HG02623 (cell line): Measurements from ENCODE around the gene ITPRIP.

Experiments
- ATAC-seq: cut with Tn5 transposase; IDR thresholded peaks from one replicate; pipeline ENCODE4 v1.9.1; 2021; ENCODE audit warnings: moderate library complexity; ENCODE audit not compliant: unreplicated experiment

Gene ITPRIP, protein sequence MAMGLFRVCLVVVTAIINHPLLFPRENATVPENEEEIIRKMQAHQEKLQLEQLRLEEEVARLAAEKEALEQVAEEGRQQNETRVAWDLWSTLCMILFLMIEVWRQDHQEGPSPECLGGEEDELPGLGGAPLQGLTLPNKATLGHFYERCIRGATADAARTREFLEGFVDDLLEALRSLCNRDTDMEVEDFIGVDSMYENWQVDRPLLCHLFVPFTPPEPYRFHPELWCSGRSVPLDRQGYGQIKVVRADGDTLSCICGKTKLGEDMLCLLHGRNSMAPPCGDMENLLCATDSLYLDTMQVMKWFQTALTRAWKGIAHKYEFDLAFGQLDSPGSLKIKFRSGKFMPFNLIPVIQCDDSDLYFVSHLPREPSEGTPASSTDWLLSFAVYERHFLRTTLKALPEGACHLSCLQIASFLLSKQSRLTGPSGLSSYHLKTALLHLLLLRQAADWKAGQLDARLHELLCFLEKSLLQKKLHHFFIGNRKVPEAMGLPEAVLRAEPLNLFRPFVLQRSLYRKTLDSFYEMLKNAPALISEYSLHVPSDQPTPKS

DNA sequence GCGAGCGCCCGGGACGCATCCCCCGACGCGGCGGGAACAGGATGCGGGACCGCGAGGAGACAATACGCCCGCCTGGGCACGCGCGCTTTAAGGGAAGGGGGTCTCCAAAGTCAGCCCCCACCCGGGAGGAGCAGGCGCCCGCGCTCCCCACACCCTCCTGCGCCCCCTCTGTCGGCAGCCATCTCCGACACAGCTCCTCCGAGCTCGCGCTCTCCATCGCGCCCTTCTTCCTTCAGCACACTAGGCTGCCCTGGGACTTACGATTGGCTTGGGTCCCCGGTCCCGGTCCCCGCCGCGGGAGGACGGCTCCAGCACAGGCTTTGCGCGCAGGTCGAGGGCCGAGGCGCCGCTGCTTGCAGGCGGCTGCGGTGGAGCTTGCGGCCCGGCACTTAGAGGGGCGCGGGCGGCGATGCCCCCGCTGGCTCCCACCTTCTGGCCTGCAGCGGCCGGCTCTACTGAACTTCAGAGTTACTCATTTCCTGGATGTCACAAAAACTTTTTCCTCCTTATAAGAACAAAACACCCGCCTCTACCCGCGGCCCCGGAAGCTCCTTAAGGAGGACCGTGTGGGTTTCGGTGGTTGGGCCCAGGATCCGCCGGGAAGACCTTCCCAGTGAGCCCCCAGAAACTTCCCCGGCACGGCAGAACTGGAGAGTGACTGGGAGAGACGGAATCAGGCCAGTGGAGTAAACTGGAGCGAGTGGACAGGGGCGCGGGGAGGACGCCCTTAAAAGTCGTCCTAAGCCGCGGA lies at the start of gene ITPRIP:
ITPRIP (minus strand) TSS at position 481 of the 751 bp plus-strand sequence. CDS start 22,414 bp downstream, outside the sequence.
- peak; percentile 55 for ATAC-seq

DNA sequence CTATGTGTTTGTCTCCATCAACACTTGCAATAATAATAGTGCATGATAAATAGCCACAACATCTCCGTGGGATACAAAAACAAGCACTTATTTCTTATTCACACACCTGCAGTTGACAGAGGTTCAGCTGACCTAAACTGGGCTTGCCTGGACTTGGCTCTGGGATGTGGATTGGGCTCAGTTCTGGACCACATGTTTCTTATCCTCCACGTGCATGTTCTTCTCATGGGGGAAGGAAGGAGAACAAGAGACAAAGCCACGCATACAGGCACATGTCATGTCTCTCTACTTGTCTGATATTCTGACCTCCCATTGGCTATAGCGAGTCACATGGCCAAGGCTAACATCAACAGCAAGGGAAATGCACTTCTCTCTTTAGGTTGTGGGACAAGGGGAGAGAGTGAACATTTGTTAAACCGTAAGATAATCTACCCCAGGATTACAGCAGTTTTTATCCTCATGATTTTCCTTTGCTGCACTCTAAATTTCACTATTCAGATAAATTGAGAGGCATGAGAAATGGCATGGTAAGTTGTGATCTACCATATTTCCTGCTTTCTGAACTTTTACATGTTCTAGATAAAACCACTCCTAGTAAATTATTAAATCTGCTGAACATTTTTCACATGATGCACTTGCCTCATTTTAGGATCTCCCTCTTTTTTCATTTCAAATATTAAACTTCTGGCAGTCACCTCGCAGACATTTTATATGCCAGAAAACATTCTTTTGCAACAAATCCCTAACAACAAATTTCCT lies 49.0 kb upstream of the ITPRIP start:
- ATAC-seq = no peak

DNA sequence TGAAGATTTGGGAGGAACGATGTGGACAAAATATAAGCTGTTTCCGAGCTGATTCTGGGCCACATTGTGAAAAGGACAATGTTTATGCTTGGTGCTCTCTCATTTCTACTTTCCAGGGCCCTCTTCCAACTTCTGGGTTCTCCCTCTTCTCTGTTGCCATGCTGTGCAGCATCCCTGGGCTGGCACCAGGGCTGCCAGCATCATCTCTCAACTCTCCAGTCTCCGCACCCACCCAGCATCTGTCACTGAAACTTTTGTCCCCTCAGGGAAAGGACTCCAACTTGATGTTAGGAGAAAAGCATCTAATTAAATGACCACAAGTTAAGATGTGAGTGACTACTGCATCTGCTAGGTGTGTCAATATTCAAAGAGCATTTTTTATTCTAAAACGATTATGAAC lies 42.1 kb upstream of the ITPRIP start:
- ATAC-seq = no peak

DNA sequence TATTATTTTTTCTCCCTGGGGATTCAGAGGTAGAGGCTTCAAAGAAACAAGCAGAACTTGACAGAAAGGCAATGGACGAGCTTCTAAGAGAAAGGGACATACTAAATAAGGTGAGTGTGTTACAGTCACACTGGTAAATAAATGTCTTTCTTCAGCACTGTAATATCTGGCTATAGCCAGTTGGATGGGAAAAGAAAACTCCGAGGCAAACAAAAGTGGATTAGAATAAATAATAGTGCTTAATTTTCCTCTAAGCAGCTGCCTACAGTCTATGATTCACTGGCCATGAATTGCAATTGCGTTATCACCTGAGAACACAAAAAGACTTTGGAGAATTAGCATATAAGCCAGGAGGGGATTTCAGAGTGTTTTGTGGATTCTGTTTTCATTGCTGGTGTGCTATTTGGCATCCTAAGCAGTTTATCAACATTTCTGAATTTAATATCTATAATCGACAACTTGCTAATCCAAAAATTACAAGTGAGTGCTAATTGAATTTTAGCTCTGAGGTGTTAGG lies 38.6 kb upstream of the ITPRIP start:
- no peak for ATAC-seq

DNA sequence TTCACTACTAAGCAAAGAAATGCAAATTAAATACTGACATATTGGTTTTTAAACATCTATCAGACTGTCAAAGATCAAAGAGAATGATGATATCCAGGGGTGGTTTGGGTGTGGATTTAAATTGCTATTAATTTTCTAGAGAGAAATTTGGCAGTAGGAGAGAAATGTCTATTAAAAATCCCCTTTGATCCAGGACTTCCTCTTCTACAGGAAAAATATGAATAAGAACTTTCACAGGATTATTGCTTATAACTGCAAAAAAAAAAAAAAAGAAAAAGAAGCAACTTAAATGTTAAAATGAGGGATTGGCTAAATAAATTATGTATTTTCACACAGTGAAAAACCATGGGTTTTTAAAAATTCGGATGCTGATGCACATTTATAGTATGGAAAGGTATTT lies 36.3 kb upstream of the ITPRIP start:
- ATAC-seq = no peak

DNA sequence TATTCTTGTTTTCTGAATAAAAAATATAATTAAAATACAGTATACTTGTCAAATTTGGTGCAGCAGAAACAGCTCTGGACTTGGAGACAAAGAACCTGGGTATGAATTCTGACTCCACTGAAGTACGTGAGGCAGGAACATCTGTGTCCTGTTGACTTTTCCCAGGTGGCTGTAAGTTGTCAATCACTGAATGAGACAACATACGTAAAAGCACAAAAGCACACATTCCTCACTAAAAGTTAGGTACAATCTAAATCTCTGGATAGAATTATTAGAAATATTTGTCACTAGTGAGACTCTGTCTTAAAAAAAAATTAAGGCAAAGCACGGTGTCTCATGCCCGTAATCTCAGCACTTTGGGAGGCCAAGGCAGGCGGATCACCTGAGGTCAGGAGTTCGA lies 33.5 kb upstream of the ITPRIP start:
- no peak for ATAC-seq

DNA sequence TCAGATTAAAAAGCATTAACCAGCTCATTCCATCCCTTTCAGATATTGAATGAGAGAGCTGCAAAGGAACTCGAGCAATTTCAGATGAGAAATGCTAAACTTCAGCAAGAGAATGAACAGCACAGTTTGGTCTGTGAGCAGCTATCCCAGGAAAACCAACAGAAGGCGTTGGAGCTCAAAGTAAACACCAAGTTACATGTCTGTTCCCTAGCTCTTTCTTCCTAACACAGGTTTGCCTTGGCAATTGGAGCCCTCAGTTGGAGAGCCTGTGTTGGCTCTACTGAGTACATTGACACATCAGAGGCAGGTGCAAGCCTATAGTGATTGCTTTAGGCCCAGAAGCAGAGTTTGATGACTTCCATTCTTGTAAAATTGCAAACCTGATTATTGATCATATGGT lies 30.1 kb upstream of the ITPRIP start:
- ATAC-seq = no peak

DNA sequence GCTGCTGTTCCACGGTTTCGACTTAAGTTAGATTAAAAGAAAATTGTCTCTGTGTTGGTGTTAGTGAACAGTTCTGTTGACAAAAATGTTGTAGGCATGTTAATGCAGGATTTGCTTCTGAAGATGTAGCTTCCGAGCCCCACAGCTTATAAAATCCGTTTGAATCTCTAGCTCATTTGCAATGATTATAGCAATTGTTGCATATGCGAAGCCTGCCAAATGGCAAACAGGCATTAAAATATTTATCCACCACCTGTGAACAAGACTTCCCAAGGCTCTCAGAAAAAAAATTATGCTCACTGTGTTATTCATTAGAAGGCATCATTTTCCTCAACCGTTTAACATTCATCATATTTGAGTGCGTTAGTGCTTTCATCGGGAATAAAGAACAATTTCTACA lies 29.6 kb upstream of the ITPRIP start:
- no peak for ATAC-seq

DNA sequence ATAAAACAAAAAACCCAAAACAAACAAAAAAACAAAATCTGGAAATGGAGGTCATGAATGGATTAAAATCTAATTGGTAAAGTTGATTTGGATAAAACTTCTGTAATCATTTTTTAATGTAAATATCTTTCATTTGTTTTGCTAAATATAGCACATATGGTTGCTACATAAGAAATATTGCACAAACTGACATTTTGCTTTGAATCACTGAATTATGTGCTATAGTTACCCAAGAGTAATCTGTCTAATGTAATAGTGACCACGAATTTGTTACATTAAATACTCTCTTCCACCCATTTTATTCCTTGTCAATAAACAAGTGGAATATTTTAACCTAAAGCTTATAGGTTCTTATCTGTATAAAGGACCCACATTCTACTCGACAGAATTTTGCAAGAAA lies 21.5 kb upstream of the ITPRIP start:
- ATAC-seq = no peak

DNA sequence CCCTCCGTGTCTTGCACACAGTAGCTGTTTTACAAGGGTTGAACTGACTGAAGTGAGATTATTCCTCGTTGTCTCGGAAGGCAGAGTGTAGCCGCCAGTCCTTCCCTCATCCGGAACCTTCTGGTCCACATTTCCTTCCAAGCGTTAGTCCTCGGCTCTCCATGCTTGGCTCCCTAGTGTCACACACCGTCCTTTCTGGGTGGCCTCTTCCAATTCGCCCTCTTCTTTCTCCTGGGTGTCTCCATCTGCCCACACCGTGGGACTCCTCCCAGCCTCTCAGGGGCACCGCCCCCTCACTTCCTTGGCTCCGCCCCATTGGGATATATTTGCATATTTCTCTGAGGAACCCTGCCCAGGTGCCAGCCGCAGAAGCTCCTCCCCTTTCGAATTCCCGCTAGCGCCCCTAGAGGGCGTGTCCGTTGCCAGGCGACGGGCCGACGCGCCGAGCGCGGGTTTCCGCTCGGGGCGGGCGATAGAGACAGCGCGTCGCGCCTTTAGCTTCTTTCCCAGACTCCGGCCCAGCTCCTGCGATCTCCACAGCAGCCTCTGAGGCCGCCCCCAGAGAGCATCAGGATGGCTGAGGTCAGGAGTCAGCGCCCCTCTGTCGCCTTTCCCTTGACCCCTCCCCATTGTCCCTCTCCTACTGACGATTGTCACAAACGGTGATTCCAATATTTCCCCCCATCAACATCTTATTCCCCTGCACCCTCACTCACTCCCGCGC lies 15.2 kb upstream of the ITPRIP start, which contains the start of gene CFAP58:
CFAP58 (plus strand) TSS at position 509 of the 724 bp plus-strand sequence; CDS start at position 574, 65 bp downstream.
- peak; percentile 59 for ATAC-seq

DNA sequence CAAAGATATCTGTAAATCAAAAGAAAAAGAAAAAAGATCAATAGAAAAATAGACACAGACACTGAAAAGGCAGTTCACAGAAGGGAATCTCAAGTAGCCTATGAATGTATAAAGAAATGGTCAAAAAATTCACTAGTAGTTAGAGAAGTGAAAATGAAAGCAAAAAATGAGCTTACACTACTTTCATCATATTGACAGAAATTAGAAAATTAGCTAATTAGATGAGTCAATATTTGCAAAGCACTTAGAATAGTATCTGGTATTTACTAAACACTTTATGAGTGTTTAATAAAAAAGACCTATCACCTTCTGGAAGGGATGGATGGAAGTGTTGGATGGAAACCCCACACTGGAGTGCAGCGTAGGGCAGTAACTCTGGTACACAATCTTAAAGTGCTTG lies 13.7 kb upstream of the ITPRIP start:
- no peak for ATAC-seq

DNA sequence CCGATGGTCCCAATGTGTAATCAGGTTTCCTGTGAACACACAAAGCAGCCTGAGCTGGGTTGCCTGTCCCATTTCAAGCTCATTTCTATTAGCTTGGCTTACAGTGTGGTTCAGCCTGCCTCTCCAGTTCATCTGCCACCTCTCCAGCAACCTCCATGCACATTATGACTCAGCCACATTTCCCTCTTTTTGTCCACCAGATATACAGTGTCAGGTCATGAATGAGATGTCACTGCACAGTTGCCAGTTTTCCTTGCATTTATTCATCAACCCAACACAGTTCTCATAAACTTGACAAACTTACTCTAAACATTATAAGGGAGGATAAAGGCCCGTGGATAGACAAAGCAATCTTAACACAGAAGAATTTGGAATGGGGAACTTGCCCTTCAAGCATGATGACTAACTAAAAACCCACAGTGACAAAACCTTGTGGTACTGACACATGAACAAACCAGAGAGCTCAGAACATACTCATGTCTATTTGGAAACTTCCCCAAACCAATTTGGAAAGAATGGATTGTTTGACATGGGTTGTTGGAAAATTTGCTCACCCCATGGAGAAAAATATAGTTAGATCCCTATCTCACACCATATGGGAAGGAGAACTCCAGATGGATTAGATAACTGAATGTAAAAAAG lies 12.9 kb upstream of the ITPRIP start:
- no peak for ATAC-seq

DNA sequence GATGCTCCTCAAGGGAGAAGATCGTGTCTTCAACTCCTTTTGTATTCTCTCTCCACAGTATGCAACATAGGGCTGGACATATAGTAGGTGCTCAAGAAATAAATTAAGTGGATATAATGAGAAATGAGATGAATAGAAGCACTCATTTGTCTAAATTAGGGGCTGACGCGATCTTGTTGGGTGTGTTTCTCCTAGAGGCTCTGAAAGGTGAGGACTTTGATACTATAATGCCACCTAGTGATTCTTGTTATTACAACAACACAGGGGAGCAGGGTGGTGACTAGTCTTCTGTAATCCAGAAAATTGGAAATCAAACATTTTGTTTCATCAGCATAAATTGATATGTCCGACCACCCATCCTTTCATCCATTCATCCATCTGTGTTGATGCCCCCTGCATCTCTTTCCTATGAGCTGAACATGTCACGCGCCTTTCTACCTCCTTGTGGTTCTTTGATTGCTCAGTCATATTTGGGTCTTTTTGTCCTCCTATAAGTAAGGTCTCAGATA lies 11.9 kb upstream of the ITPRIP start:
- peak; percentile 31 for ATAC-seq

DNA sequence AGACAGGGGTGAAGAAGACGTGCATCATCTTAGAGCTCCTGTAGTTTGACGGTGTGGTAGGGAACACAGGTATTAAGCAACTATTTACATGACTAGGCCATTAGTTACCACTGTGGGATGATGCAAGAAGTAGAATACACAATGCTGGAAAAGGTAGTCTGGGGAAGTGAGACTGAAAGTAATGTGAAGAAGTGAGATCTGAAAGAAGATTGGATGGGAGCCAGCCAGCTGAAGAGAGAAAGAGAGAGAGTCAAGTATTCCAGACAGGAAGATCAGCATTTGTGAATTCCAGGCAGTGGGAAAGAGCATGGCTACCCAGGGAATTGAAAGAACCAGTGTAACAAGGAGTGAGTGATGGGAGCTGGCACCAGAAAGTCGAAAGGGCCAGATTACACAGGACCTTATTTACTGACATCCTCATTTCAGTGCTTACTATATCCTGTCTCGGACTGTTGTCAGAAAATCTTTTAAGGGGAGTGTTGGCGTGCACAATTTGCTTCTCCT lies 11.4 kb upstream of the ITPRIP start:
- ATAC-seq = peak; percentile 50

DNA sequence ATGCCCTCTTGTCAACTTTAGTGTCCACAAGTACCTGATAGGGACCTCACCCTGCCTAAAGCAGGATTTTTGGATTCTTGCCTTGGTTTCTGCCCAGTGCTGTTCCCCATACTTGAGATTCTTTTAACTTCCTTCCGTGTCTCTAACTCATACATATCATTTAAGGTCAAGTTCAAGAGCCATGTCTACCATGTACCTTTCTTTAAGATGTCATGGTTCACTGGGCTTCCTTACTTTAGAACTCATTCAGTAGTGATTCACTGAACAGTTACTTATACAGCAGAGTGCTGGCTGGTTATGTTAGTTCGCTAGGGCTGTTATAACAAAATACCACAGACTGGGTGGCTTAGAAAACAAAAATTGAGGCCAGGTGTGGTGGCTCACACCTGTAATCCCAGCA lies 10.3 kb upstream of the ITPRIP start:
- no peak for ATAC-seq

DNA sequence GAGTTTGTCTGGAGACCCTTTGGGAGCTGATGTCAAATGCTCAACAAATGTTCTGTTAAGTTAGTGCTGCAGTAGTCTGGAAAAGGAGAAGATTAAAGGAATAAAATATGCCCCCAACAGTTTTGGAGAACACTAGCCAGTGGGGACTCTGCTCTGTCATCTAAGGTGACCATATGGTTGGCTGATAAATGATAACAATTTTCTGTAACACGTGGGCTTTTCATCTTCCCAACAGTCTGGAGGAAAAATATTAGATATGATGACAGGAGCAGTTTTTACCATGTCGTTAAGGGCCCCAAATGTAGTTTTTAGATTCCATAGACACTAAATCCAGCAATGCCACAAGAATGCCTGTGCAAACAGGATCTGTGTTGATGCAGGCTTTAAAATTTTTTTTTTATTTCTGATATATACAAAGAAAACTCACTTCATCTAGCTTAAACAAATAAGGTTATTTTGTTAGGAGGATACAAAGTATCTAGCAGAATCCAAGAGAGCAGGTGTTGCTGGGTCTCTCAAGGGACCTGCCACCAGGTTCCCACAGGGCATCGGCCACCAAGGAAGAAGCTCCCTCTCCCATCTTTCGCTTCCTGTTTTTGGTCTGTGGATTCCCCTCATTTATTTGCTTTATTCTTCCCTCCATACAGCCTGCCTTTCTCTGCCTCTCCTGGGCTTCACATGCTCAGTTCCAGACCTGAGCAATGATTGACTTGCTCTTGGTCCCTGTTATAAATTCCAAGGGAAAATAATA lies 9.2 kb upstream of the ITPRIP start:
- ATAC-seq = no peak

DNA sequence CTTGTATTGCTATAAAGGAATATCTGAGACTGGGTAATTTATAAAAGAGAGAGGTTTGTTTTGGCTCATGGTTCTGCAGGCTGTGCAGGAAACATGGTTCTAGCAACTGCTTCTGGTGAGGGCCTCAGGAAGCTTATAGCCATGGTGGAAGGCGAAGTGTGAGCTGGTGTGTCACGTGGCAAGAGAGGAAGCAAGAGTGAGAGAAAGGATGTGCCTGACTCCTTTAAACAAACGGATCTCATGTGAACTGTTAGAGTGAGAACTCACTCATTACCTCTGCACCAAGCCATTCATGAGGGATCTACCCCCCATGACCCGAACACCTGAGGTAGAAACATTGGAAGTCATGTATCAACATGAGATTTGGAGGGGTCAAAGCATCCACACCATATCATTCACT lies 7.7 kb upstream of the ITPRIP start:
- no peak for ATAC-seq

DNA sequence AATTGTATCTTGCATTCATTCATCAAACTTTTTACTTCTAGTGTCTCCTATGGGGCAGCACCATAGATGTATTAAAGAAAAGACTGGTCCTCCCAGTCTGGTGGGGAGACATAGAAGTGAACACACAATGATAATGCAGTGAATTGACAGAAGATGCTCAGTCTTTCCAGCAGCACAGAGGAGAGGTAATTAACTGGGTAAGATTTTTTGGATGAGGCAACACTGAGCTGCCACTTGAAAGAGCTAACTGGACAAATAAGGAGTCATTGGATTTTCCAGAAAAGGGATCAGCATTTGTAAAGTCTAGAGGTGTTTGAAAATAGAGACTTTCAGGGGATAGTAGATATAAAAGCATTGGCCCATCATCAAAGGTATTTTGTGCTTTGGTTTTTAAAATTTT lies 7.2 kb upstream of the ITPRIP start:
- ATAC-seq = no peak

DNA sequence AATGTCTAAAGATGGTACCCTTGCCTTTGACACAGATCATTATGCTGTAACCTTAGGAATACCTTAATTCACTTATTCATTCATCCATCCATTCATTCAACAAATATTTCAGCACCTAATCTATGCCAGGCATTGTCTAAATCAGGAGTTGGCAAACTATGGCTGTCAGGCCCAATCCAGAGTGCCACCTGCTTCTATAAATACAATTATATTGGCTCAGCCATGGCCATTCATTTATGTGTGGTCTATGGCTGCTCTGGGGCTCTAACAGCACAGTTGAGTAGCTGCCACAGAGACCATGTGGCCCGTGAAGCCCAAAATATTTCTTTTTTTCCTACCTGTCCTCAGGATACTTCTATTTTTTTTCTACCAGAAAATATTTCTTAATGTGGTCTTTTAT lies 6.0 kb upstream of the ITPRIP start:
- no peak for ATAC-seq
